IMR-90 (cell line): ENCODE results near the gene MRPS18A. TPM values are rescaled to one million over a fixed set of nuclear protein-coding genes. Genes with fewer than 3 reads are reported as not detected.

Source experiments
- ATAC-seq: fragments of 200-7000 bp; cut with Tn5 transposase; 2 replicates; pipeline ENCODE4 v1.9.1; 2020; ENCODE audit warnings: low read depth, mild to moderate bottlenecking, moderate library complexity
- BruUV-seq: library from RNA; stranded (reverse); fragments of 400-500 nt; replicated peaks from 2 replicates; lab custom pipeline; 2021; lab: Mats Ljungman, UMichigan
- CTCF ChIA-PET: fragments of 300-600 bp; formaldehyde crosslinking; extraction: SDS; loops from one replicate; lab custom pipeline; 2021; ENCODE audit warnings: antibody characterized with exemption; lab: Yijun Ruan, JAX
- POLR2A ChIA-PET: fragments of 300-600 bp; sonication (Branson Sonifier 250); formaldehyde crosslinking; loops from one replicate; lab custom pipeline; 2022; ENCODE audit warnings: antibody characterized with exemption; ENCODE audit not compliant: unreplicated experiment; lab: Charles Lee
- DNase-seq: peaks from one replicate; pipeline ENCODE4 v3.0.0; 2013
- H2AFZ ChIP-seq: replicated peaks from 2 replicates; pipeline ENCODE3; 2013; ENCODE audit warnings: low read length, mild to moderate bottlenecking; ENCODE audit not compliant: poor library complexity
- H2AK5ac ChIP-seq: 2 replicates; pipeline ENCODE4 v1.6.1; 2013; ENCODE audit warnings: low read depth, low read length, inconsistent platforms
- H2AK9ac ChIP-seq: replicated peaks from 2 replicates; pipeline ENCODE3; 2013; ENCODE audit warnings: mild to moderate bottlenecking, low read depth, low read length, moderate library complexity; ENCODE audit not compliant: poor library complexity
- H2BK120ac ChIP-seq: 2 replicates; pipeline ENCODE4 v1.6.1; 2013; ENCODE audit warnings: low read depth, low read length, inconsistent platforms
- H2BK15ac ChIP-seq: 3 replicates; pipeline ENCODE4 v1.6.1; 2013; ENCODE audit warnings: low read depth, low read length, inconsistent platforms
- H2BK20ac ChIP-seq: 2 replicates; pipeline ENCODE4 v1.6.1; 2013; ENCODE audit warnings: low read depth, mild to moderate bottlenecking, inconsistent platforms, low read length, moderate library complexity
- H2BK5ac ChIP-seq: 2 replicates; pipeline ENCODE4 v1.6.1; 2013; ENCODE audit warnings: mild to moderate bottlenecking, low read depth, low read length, inconsistent platforms; ENCODE audit not compliant: poor library complexity, severe bottlenecking
- H3K14ac ChIP-seq: replicated peaks from 2 replicates; pipeline ENCODE4 v1.6.1; 2013; ENCODE audit warnings: low read depth, low read length, inconsistent platforms
- H3K18ac ChIP-seq: 2 replicates; pipeline ENCODE4 v1.6.1; 2013; ENCODE audit warnings: low read depth, low read length, control low read depth
- H3K23ac ChIP-seq: 2 replicates; pipeline ENCODE4 v1.6.1; 2013; ENCODE audit warnings: low read depth, low read length, inconsistent platforms
- H3K27ac ChIP-seq: 2 replicates; pipeline ENCODE4 v1.5.1; 2013; ENCODE audit warnings: mild to moderate bottlenecking, control low read depth, low read length; ENCODE audit not compliant: insufficient read depth
- H3K27me3 ChIP-seq: 2 replicates; pipeline ENCODE4 v1.6.1; 2013; ENCODE audit warnings: low read length; ENCODE audit not compliant: control insufficient read depth, insufficient read depth
- H3K36me3 ChIP-seq: 2 replicates; pipeline ENCODE4 v1.6.1; 2013; ENCODE audit warnings: low read length, mixed read lengths; ENCODE audit not compliant: control insufficient read depth, insufficient read depth
- H3K4ac ChIP-seq: 2 replicates; pipeline ENCODE4 v1.6.1; 2013; ENCODE audit warnings: low read depth, low read length, inconsistent platforms
- H3K4me1 ChIP-seq: 2 replicates; pipeline ENCODE4 v1.6.1; 2013; ENCODE audit warnings: low read length, mixed read lengths; ENCODE audit not compliant: control insufficient read depth, insufficient read depth
- H3K4me2 ChIP-seq: 2 replicates; pipeline ENCODE4 v1.6.1; 2013; ENCODE audit warnings: low read depth, mild to moderate bottlenecking, control low read depth, low read length, moderate library complexity
- H3K4me3 ChIP-seq: 2 replicates; pipeline ENCODE4 v1.5.1; 2013; ENCODE audit warnings: low read depth, mild to moderate bottlenecking, control low read depth, low read length, moderate library complexity; ENCODE audit not compliant: insufficient read depth
- H3K56ac ChIP-seq: 2 replicates; pipeline ENCODE4 v1.6.1; 2013; ENCODE audit warnings: low read length, inconsistent platforms; ENCODE audit not compliant: insufficient read depth; ENCODE audit errors: extremely low read depth
- H3K79me1 ChIP-seq, 2 experiments: 2 replicates each; pipeline ENCODE4 v1.6.1; 2013; ENCODE audit warnings: low read length in 2 of 2, inconsistent platforms in 1 of 2, low read depth in 1 of 2
- H3K9ac ChIP-seq: 2 replicates; pipeline ENCODE4 v1.6.1; 2013; ENCODE audit warnings: low read depth, low read length, control low read depth
- H3K9me1 ChIP-seq: 2 replicates; pipeline ENCODE4 v1.6.1; 2013; ENCODE audit warnings: low read length, inconsistent platforms; ENCODE audit not compliant: insufficient read depth
- H3K9me3 ChIP-seq: 2 replicates; pipeline ENCODE4 v1.6.1; 2013; ENCODE audit warnings: low read length; ENCODE audit not compliant: control insufficient read depth, insufficient read depth
- H4K20me1 ChIP-seq: 2 replicates; pipeline ENCODE4 v1.6.1; 2013; ENCODE audit warnings: low read length, inconsistent platforms; ENCODE audit not compliant: insufficient read depth
- H4K5ac ChIP-seq: 2 replicates; pipeline ENCODE4 v1.6.1; 2013; ENCODE audit warnings: mild to moderate bottlenecking, low read depth, low read length, control low read depth
- H4K8ac ChIP-seq, 2 experiments: 2 replicates each; pipeline ENCODE4 v1.6.1; 2013; ENCODE audit warnings: low read depth in 2 of 2, low read length in 2 of 2, control low read depth in 1 of 2, inconsistent platforms in 1 of 2
- H4K91ac ChIP-seq: 2 replicates; pipeline ENCODE4 v1.6.1; 2013; ENCODE audit warnings: low read depth, low read length, inconsistent platforms; ENCODE audit not compliant: insufficient read depth
- BHLHE40 ChIP-seq: fragments of 150-350 bp; IDR thresholded peaks from 2 replicates; pipeline ENCODE4 v1.6.1; 2016; ENCODE audit warnings: mild to moderate bottlenecking, low read depth, low read length
- CEBPB ChIP-seq: IDR thresholded peaks from 2 replicates; pipeline ENCODE4 v1.6.1; 2012; ENCODE audit warnings: low read depth, low read length, improper control_type of control experiment
- CTCF ChIP-seq: conservative IDR thresholded peaks from 2 replicates; pipeline ENCODE4 v1.5.1; 2012; ENCODE audit warnings: mild to moderate bottlenecking, low read depth, low read length, improper control_type of control experiment
- ELK1 ChIP-seq: fragments of 150-350 bp; IDR thresholded peaks from 2 replicates; pipeline ENCODE4 v1.6.1; 2016; ENCODE audit warnings: low read depth, mild to moderate bottlenecking, low read length, moderate library complexity, borderline replicate concordance
- MAFK ChIP-seq: IDR thresholded peaks from 2 replicates; pipeline ENCODE4 v1.6.1; 2012; ENCODE audit warnings: low read depth, low read length, improper control_type of control experiment
- MAZ ChIP-seq: IDR thresholded peaks from 2 replicates; pipeline ENCODE4 v1.6.1; 2012; ENCODE audit warnings: low read depth, mild to moderate bottlenecking, low read length, improper control_type of control experiment, moderate library complexity, borderline replicate concordance
- MXI1 ChIP-seq: IDR thresholded peaks from 2 replicates; pipeline ENCODE4 v1.6.1; 2012; ENCODE audit warnings: low read depth, mild to moderate bottlenecking, low read length, moderate library complexity, borderline replicate concordance
- NFE2L2 ChIP-seq: fragments of 150-350 bp; IDR thresholded peaks from 2 replicates; pipeline ENCODE4 v1.6.1; 2016; ENCODE audit warnings: low read depth, mild to moderate bottlenecking, low read length
- POLR2A ChIP-seq: IDR thresholded peaks from 2 replicates; pipeline ENCODE4 v1.6.1; 2012; ENCODE audit warnings: mild to moderate bottlenecking, low read depth, low read length
- SMC3 ChIP-seq: fragments of 150-350 bp; IDR thresholded peaks from 2 replicates; pipeline ENCODE4 v1.6.1; 2016; ENCODE audit warnings: low read depth, mild to moderate bottlenecking, antibody characterized with exemption, low read length, moderate library complexity
- WGBS, 2 experiments: methylation state at CpG; one replicate each; pipeline versions ENCODE4 v1.1.5 to v1.1.7; 2013; ENCODE audit warnings: missing lambda C conversion rate in 2 of 2; ENCODE audit not compliant: insufficient read length in 1 of 2; ENCODE audit errors: extremely low coverage in 2 of 2; 5-methylcytosine and 5-hydroxymethylcytosine counted together
- dilution Hi-C: fragments of 300-500 bp; cut with HindIII; formaldehyde crosslinking; loops from one replicate; pipeline ENCODE4 v1.14.3; 2018; ENCODE audit warnings: low sequenced_read_pairs; ENCODE audit not compliant: unreplicated experiment
- in situ Hi-C: fragments of 300-500 bp; cut with MboI; formaldehyde crosslinking; loops from 3 replicates; pipeline ENCODE4 v1.14.3; 2019; ENCODE audit warnings: low sequenced_read_pairs, inconsistent platforms, mixed read lengths
- intact Hi-C: fragments of 100-400 bp; cut with micrococcal nuclease; formaldehyde crosslinking; loops from 2 replicates; pipeline ENCODE4 v1.10.0; 2022
- polyA plus RNA-seq, 3 experiments: library from polyadenylated mRNA; depleted of rRNA; stranded (reverse); fragments of >200 nt; gene quantifications; 2 replicates each; pipeline ENCODE4 v1.2.3, GENCODE V29; 2012; ENCODE audit warnings: low replicate concordance in 1 of 3
- total RNA-seq: library from RNA; depleted of rRNA; stranded (reverse); fragments of >200 nt; gene quantifications from 2 replicates; pipeline ENCODE4 v1.2.3, GENCODE V29; 2012

MRPS18A gene
- total and polyA plus RNA-seq, 2 of the 4 experiments (the other 2 are of a cell fraction), result 47.0 to 56.6 TPM

- H4K5ac ChIP-seq, result no peak overlapping the region
- H2BK5ac ChIP-seq, result no peak overlapping the region
- H3K23ac ChIP-seq, result no peak overlapping the region
- no peak for ATAC-seq
- H3K9me1 ChIP-seq, result peaks cover 7% of the 10 kb centered on the region; the same call in 1 of the 2 replicates
- dilution Hi-C loops (no loop called here), intact Hi-C loops (no loop called here), in situ Hi-C loops (no loop called here)
- no peak overlapping the region for H2BK120ac ChIP-seq
- DNase-seq, result no peak
- peaks cover 43% of the 10 kb centered on the region for H3K36me3 ChIP-seq
- H3K27me3 ChIP-seq, result no peaks in the 10 kb centered on the region
- H2AK9ac ChIP-seq, result no peak overlapping the region
- no peaks in the 10 kb centered on the region for H3K9me3 ChIP-seq
- no peak overlapping the region for H3K4me2 ChIP-seq
- no peak for TF ChIP-seq MAZ
- TF ChIP-seq MXI1, result no peak
- TF ChIP-seq NFE2L2, result no peak
- no peak for TF ChIP-seq POLR2A
- no peak for TF ChIP-seq SMC3
- no peak for TF ChIP-seq CEBPB
- TF ChIP-seq ELK1, result no peak
- TF ChIP-seq MAFK, result no peak
- no peak for TF ChIP-seq BHLHE40
- no peak for TF ChIP-seq CTCF
- H3K79me1 ChIP-seq, result peaks cover 52 to 70% of the 10 kb centered on the region in 2 experiments
- no CpG with 5 or more reads among the region's 5 CpGs for WGBS, 2 experiments
- H4K8ac ChIP-seq, result no peak overlapping the region
- H3K9ac ChIP-seq, result no peak overlapping the region
- no TSS peak for BruUV-seq
- H2BK20ac ChIP-seq, result no peak overlapping the region
- no peak overlapping the region for H4K91ac ChIP-seq
- H3K18ac ChIP-seq, result no peak overlapping the region
- H3K4ac ChIP-seq, result no peak overlapping the region
- no peak overlapping the region for H2AK5ac ChIP-seq
- no peak overlapping the region for H3K27ac ChIP-seq
- no peak overlapping the region for H2BK15ac ChIP-seq
- no peaks in the 10 kb centered on the region for H3K4me1 ChIP-seq
- no peak overlapping the region for H3K14ac ChIP-seq
- no peak overlapping the region for H3K56ac ChIP-seq
- H4K20me1 ChIP-seq, result peaks cover 25% of the 10 kb centered on the region
- POLR2A ChIA-PET, result no interaction called here
- CTCF ChIA-PET, result no interaction called here
- no peak overlapping the region for H3K4me3 ChIP-seq
- no peak overlapping the region for H2AFZ ChIP-seq
These were observed 6.3 kb downstream of the MRPS18A start for GRCh38 chr6:43681303-43681702.
